CD4-positive, CD25-positive, alpha-beta regulatory T cell (primary cell): Measurements from ENCODE around the gene KLK10. TPM values are rescaled to one million over a fixed set of nuclear protein-coding genes. Genes with fewer than 3 reads are reported as not detected.
"Not testable (repeated sequence)": the region's sequence is repeated elsewhere in the genome, so short reads cannot be mapped to it uniquely, and the experiment has no call there.

Experiments used
- ATAC-seq, 2 donors: fragments of 150-1000 bp; cut with Tn5 transposase; one replicate each; pipeline ENCODE4 v1.10.0; 2021; ENCODE audit warnings: low read depth in 2 of 2, moderate number of reproducible peaks in 2 of 2, moderate library complexity in 1 of 2
- DNase-seq, 3 donors: peaks; one replicate each; pipeline versions ENCODE4 v3.0.0 to v3.0.0-alpha.2; 2012 to 2022; ENCODE audit warnings: mixed read lengths in 1 of 3
- H3K27ac ChIP-seq: one replicate; pipeline ENCODE4 v1.7.0; 2013; ENCODE audit warnings: mild to moderate bottlenecking, low read length; ENCODE audit not compliant: insufficient read depth, poor library complexity, severe bottlenecking
- H3K27me3 ChIP-seq: one replicate; pipeline ENCODE4 v1.7.0; 2013; ENCODE audit warnings: low read length; ENCODE audit not compliant: control insufficient read depth, insufficient read depth
- H3K36me3 ChIP-seq: one replicate; pipeline ENCODE4 v1.7.0; 2013; ENCODE audit warnings: mild to moderate bottlenecking, low read length, moderate library complexity; ENCODE audit not compliant: control insufficient read depth, insufficient read depth
- H3K4me1 ChIP-seq: 2 replicates; pipeline ENCODE4 v1.7.0; 2013; ENCODE audit warnings: mild to moderate bottlenecking, low read length; ENCODE audit not compliant: insufficient read depth, control insufficient read depth, poor library complexity, severe bottlenecking
- H3K4me3 ChIP-seq: one replicate; pipeline ENCODE4 v1.7.0; 2013; ENCODE audit warnings: low read depth, mild to moderate bottlenecking, low read length, moderate library complexity
- H3K9me3 ChIP-seq, 2 experiments: 1 replicate in 1 of 2; 2 replicates in 1 of 2; pipeline ENCODE4 v1.7.0; 2013; ENCODE audit warnings: low read length in 2 of 2, mild to moderate bottlenecking in 1 of 2, moderate library complexity in 1 of 2; ENCODE audit not compliant: control insufficient read depth in 2 of 2
- H3K27ac Mint-ChIP-seq, 3 donors: one replicate each; pipeline ENCODE4 v1.8.0; 2020 to 2022; ENCODE audit warnings: mild to moderate bottlenecking in 3 of 3, mixed read lengths in 3 of 3, moderate library complexity in 2 of 3
- H3K27me3 Mint-ChIP-seq: one replicate; pipeline ENCODE4 v1.8.0; 2022; ENCODE audit warnings: mild to moderate bottlenecking, mixed read lengths
- H3K36me3 Mint-ChIP-seq: one replicate; pipeline ENCODE4 v1.8.0; 2020; ENCODE audit warnings: mixed read lengths
- H3K4me1 Mint-ChIP-seq, 4 donors: one replicate each; pipeline ENCODE4 v1.8.0; 2020 to 2022; ENCODE audit warnings: mixed read lengths in 4 of 4, mild to moderate bottlenecking in 1 of 4
- H3K4me3 Mint-ChIP-seq, 4 donors: one replicate each; pipeline ENCODE4 v1.8.0; 2020 to 2022; ENCODE audit warnings: mild to moderate bottlenecking in 4 of 4, mixed read lengths in 4 of 4, moderate library complexity in 3 of 4
- H3K9me3 Mint-ChIP-seq, 7 donors: one replicate each; pipeline ENCODE4 v1.8.0; 2020 to 2022; ENCODE audit warnings: mixed read lengths in 7 of 7, mild to moderate bottlenecking in 3 of 7, moderate library complexity in 2 of 7
- polyA plus RNA-seq, 4 donors: library from polyadenylated mRNA; unstranded; fragments of 300-500 nt; fragmentation: Illumina TruSeq; gene quantifications; one replicate each; pipeline ENCODE4 v1.2.3, GENCODE V29; 2021
- total RNA-seq: library from RNA; stranded (reverse); gene quantifications from one replicate; pipeline ENCODE4 v1.2.3, GENCODE V29; 2022

Gene KLK10
- total and polyA plus RNA-seq, 5 donors from 2014 or later: not detected

DNA sequence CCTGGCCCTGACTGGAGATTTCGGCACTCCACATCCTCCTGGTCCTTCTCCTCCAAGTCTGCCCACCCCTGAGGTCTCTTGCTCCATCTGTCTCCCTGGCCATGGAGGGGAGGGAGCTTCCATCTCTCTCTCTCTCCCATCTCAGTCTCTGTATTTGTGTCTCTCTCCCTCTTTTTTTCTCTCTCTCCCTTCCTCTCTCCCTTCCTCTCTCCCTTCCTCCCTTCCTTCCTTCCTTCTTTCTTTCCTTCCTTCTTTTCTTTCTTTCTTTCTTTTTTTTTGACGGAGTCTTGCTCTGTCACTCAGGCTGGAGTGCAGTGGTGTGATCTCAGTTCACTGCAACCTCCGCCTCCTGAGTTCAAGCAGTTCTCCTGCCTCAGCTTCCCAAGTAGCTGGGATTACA lies 49.7 kb downstream of the KLK10 start:
- not testable (repeated sequence) for H3K9me3 Mint-ChIP-seq, H3K27ac Mint-ChIP-seq

DNA sequence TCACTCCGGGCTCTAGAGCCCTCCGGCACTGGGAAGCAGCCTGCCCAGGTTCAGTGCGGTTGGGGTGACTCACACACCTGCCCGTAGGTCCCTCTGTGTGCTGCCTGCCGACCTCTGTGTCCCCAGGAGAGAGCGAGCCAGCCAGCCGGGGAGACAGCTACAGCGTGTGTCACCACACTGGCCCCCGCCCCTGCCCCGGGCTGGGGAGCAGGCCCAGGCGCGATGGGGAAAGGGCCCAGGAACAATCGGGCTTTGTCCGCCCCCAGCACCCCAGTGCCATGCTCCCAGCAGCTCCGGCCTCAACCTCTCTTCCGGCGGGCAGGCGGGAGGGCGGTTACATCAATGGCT lies 50.1 kb downstream of the KLK10 start, which contains the start of gene KLK6:
KLK6 (minus strand) TSS at position 179 of the 348 bp plus-strand sequence. CDS start 1,487 bp downstream, outside the sequence.
- DNase-seq: no peak
- H3K36me3 ChIP-seq: no peaks in the 10 kb centered on the region
- no peaks in the 10 kb centered on the region for H3K36me3 Mint-ChIP-seq
- H3K27ac Mint-ChIP-seq: no peak within 1 kb of the TSS
- no peaks in the 10 kb centered on the region for H3K9me3 Mint-ChIP-seq
- H3K4me3 ChIP-seq: no peak within 1 kb of the TSS
- H3K27ac ChIP-seq: no peak within 1 kb of the TSS
- H3K27me3 ChIP-seq: no peaks in the 10 kb centered on the region
- no peak within 1 kb of the TSS for H3K4me3 Mint-ChIP-seq
- no peak for ATAC-seq
- H3K4me1 ChIP-seq: no peaks in the 10 kb centered on the region
- H3K27me3 Mint-ChIP-seq: peaks cover 23% of the 10 kb centered on the region
- no peaks in the 10 kb centered on the region for H3K4me1 Mint-ChIP-seq
- no peaks in the 10 kb centered on the region for H3K9me3 ChIP-seq

More for the DNA sequence above, 49.7 kb downstream of the KLK10 start:
- not testable (repeated sequence) for H3K4me3 ChIP-seq, H3K4me3 Mint-ChIP-seq, H3K4me1 Mint-ChIP-seq, H3K36me3 ChIP-seq, H3K9me3 ChIP-seq, H3K27me3 ChIP-seq, H3K4me1 ChIP-seq, H3K36me3 Mint-ChIP-seq, ATAC-seq, H3K27ac ChIP-seq, DNase-seq
- H3K27me3 Mint-ChIP-seq: peaks cover 24% of the 10 kb centered on the region

DNA sequence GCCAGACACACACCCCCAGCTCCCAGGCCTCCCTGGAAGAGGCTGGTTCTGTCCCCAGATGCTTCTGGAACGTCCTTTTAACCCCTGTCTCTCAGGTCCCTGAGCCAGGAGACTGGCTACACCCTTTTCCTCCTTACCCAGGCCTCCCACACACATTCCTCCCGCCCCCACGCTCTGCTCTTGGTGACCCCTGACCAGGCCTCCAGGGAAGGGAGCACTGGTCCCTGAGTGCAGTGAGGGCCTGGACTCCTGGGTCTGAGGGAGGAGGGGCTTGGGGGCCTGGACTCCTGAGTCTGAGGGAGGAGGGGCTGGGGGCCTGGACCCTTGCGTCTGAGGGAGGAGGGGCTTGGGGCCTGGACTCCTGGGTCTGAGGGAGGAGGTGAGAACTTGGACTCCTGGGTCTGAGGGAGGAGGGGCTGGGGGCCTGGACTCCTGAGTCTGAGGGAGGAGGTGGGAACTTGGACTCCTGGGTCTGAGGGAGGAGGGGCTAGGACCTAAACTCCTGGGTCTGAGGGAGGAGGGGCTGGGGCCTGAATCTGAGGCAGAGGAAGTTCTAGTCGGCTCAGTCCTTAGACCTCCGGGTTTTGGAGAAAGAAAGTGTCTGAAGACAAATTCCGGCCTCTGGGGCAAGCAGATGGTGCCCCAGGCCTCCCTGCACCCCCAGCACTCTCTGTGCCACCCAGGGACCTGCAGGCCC lies 50.6 kb downstream of the KLK10 start:
- Mint-ChIP-seq H3K4me1 (no peaks in the 10 kb centered on the region), H3K36me3 (no peaks in the 10 kb centered on the region), H3K9me3 (peaks cover 0 to 3% (median 0%) of the 10 kb centered on the region in 7 donors), H3K27ac (no peak overlapping the region), H3K27me3 (peaks cover 18% of the 10 kb centered on the region), H3K4me3 (no peak overlapping the region)
- DNase-seq (no peak), ATAC-seq (no peak)
- no peaks in the 10 kb centered on the region for H3K4me1 ChIP-seq
- H3K27me3 ChIP-seq: no peaks in the 10 kb centered on the region
- no peak overlapping the region for H3K4me3 ChIP-seq
- no peak overlapping the region for H3K27ac ChIP-seq
- H3K9me3 ChIP-seq: no peaks in the 10 kb centered on the region
- no peaks in the 10 kb centered on the region for H3K36me3 ChIP-seq

DNA sequence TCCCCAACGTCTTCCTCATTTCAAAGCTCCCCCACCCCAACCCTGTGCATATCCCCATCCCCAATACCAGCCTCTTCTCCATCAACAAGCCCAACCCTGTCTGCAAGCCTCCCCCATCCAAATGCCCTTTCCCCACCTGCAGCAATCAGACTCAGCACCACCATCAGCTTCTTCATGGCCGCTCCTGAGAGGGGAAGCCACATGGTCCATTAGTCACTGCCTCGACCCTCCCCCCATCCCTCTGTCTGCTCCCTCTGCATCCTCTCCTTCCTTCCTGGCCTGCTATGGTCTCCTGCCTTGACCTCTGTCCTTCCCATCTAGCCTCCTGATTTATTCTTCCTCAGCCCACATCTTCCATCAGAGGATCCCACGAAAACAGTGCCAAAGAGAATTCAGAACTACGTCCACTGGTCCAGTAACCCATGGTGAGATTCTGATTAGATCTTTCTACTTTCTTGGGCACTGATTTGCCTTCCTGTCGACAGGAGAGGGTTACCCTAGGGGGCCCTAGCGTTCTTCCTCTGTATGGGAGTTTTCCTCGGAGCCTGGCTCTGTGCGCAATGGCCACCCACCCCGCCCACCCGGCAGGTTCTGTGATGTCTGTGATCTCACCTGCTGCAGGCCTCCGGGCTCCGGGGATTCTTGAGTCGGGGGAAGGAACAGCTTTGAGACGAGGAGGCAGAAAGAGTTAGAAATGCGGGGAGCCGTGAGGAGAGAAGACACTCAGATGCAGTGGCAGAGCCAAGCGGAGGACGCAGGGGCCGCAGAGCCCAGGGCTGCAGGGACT lies 51.4 kb downstream of the KLK10 start:
- no peaks in the 10 kb centered on the region for H3K27me3 ChIP-seq
- no peaks in the 10 kb centered on the region for H3K4me1 ChIP-seq
- Mint-ChIP-seq H3K27me3 (peaks cover 11% of the 10 kb centered on the region), H3K27ac (no peak overlapping the region), H3K9me3 (peaks cover 0 to 6% (median 0%) of the 10 kb centered on the region in 7 donors), H3K36me3 (no peaks in the 10 kb centered on the region), H3K4me1 (no peaks in the 10 kb centered on the region), H3K4me3 (no peak overlapping the region)
- H3K9me3 ChIP-seq: no peaks in the 10 kb centered on the region
- no peak overlapping the region for H3K4me3 ChIP-seq
- DNase-seq (no peak), ATAC-seq (no peak)
- no peak overlapping the region for H3K27ac ChIP-seq
- H3K36me3 ChIP-seq: no peaks in the 10 kb centered on the region

DNA sequence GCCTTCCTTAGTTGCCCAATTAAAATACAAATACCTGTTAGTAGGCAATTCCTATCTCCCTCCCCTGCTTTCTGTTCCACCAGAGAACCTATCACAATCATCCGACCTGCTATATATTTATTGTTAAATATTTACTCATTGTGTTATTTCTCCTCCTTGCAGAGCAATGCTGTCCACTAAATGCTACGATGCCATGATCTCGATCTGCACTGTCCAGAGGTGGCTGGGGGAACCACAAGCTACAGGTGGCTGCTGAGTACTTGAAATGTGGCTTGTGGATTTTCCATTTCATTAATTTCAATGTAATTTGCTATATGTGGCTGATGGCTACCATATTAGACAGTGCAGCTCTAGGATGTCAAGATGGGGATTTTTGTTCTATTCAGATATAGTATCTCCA lies 55.2 kb downstream of the KLK10 start:
- H3K9me3 ChIP-seq: no peaks in the 10 kb centered on the region
- H3K27me3 ChIP-seq: no peaks in the 10 kb centered on the region
- ATAC-seq (no peak), DNase-seq (no peak)
- no peak overlapping the region for H3K27ac ChIP-seq
- H3K27me3 Mint-ChIP-seq: no peaks in the 10 kb centered on the region
- no peak overlapping the region for H3K4me3 ChIP-seq
- no peak overlapping the region for H3K27ac Mint-ChIP-seq
- H3K36me3 ChIP-seq: no peaks in the 10 kb centered on the region
- H3K36me3 Mint-ChIP-seq: no peaks in the 10 kb centered on the region
- H3K4me1 ChIP-seq: no peaks in the 10 kb centered on the region
- H3K9me3 Mint-ChIP-seq: peaks cover 0 to 16% (median 3%) of the 10 kb centered on the region in 7 donors
- H3K4me1 Mint-ChIP-seq: no peaks in the 10 kb centered on the region
- no peak overlapping the region for H3K4me3 Mint-ChIP-seq

DNA sequence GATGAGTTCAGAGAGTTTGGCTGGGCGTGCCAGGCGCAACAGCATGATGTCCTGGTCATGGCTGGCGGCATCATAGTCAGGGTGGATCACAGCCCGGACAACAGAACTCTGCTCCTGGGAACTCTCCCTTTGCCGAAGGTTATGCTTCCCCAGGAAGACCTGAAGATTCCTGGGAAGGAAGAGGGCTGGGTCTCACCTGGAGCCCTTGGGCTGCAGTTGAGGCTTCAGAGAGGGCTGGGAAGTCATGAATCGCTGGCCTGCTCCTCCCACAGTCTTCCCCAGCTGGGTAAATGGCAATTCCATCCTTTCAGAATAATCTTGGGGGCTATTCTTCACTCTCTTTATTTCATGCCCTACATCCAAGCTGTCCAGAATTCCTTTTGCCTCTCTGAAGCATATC lies 56.1 kb downstream of the KLK10 start:
- Mint-ChIP-seq H3K36me3 (no peaks in the 10 kb centered on the region), H3K4me3 (no peak overlapping the region), H3K27ac (no peak overlapping the region), H3K27me3 (no peaks in the 10 kb centered on the region), H3K4me1 (no peaks in the 10 kb centered on the region), H3K9me3 (peaks cover 0 to 16% (median 3%) of the 10 kb centered on the region in 7 donors)
- H3K27me3 ChIP-seq: no peaks in the 10 kb centered on the region
- H3K4me3 ChIP-seq: no peak overlapping the region
- no peak overlapping the region for H3K27ac ChIP-seq
- ATAC-seq (no peak), DNase-seq (no peak)
- no peaks in the 10 kb centered on the region for H3K36me3 ChIP-seq
- H3K9me3 ChIP-seq: no peaks in the 10 kb centered on the region
- H3K4me1 ChIP-seq: no peaks in the 10 kb centered on the region
